HEK293T (cell line): ENCODE data around the gene SPRR1B.

Experiments used
- BHLHE40 ChIP-seq: fragments of 450-650 bp; IDR thresholded peaks from 2 replicates; pipeline ENCODE4 v1.6.1; 2016; ENCODE audit warnings: mild to moderate bottlenecking, moderate library complexity, borderline replicate concordance
- ELF4 ChIP-seq: fragments of 450-650 bp; IDR thresholded peaks from 2 replicates; pipeline ENCODE4 v1.6.1; 2017; ENCODE audit warnings: antibody characterized with exemption
- FOXM1 ChIP-seq: fragments of 450-650 bp; IDR thresholded peaks from 2 replicates; pipeline ENCODE4 v1.6.1; 2017; ENCODE audit warnings: mild to moderate bottlenecking, borderline replicate concordance
- HDGF ChIP-seq: fragments of 450-650 bp; IDR thresholded peaks from 2 replicates; pipeline ENCODE4 v1.6.1; 2017; ENCODE audit warnings: antibody characterized with exemption, borderline replicate concordance
- L3MBTL2 ChIP-seq: fragments of 450-650 bp; conservative IDR thresholded peaks from 2 replicates; pipeline ENCODE4 v1.6.1; 2016; ENCODE audit warnings: mild to moderate bottlenecking
- NFRKB ChIP-seq: fragments of 450-650 bp; IDR thresholded peaks from 2 replicates; pipeline ENCODE4 v1.6.1; 2016; ENCODE audit warnings: mild to moderate bottlenecking, moderate library complexity
- SP1 ChIP-seq: fragments of 450-650 bp; IDR thresholded peaks from 2 replicates; pipeline ENCODE4 v1.6.1; 2017
- SUZ12 ChIP-seq: fragments of 450-650 bp; IDR thresholded peaks from 2 replicates; pipeline ENCODE4 v1.6.1; 2016; ENCODE audit warnings: mild to moderate bottlenecking
- ZNF384 ChIP-seq: fragments of 450-650 bp; IDR thresholded peaks from 2 replicates; pipeline ENCODE4 v1.6.1; 2016

DNA sequence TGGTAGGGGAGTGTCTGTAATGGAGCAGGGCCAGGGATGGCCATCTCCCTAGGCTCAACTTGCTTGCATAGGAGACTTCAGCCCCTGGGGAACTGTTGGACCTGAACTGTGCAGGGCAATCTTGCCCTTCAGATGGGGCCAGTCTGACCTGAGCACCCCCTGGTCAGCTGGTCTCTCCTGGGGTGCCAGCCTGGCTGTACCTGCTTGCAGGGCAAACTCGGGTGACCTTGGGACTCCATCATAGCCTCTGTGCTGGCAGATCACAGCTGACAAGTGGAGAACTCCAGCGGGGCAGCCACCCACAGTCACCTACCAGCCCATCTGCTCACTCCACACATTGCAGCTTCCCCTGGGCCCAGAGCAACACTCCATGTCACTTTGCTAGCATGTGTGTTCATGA is 18.2 kb downstream of the SPRR1B start:
- no peak for TF ChIP-seq FOXM1
- TF ChIP-seq SUZ12 = no peak
- TF ChIP-seq SP1 = no peak
- TF ChIP-seq HDGF = no peak
- no peak for TF ChIP-seq BHLHE40
- TF ChIP-seq ELF4 = no peak
- no peak for TF ChIP-seq NFRKB
- no peak for TF ChIP-seq ZNF384
- no peak for TF ChIP-seq L3MBTL2
